ENCODE measurements around the gene KIDINS220.

DNA sequence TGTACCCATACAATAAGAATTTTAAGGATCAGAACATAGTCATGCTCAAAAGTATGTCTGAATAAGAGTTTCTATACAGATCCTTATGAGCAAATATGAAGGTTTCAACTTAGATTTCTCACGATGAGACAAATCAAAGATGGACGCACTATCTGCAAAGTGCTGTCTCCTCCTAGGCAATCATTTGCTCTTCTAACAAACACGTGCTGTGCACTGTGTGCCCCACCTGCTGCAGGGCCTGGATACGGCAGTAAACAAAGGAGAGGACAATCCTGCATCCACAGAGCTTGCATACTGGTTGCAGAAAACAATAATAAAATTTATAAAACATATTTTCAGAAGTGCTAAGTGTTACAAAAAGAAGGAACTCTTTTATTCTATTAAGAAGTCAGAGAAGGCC is 39.9 kb upstream of the KIDINS220 start:
- no peak for TF ChIP-seq CTCF (IDR thresholded peaks at IDR 0.05)
- TF ChIP-seq E2F6 (IDR thresholded peaks at IDR 0.05; ENCODE audit: borderline replicate concordance, low read depth) = no peak
